IMR-90 (cell line): ENCODE measurements around the gene CDK18. TPM values are rescaled to one million over a fixed set of nuclear protein-coding genes. Genes with fewer than 3 reads are reported as not detected.

Experiments used
- ATAC-seq: fragments of 200-7000 bp; cut with Tn5 transposase; 2 replicates; pipeline ENCODE4 v1.9.1; 2020; ENCODE audit warnings: low read depth, mild to moderate bottlenecking, moderate library complexity
- BruUV-seq: library from RNA; stranded (reverse); fragments of 400-500 nt; replicated peaks from 2 replicates; lab custom pipeline; 2021; lab: Mats Ljungman, UMichigan
- CTCF ChIA-PET: fragments of 300-600 bp; formaldehyde crosslinking; extraction: SDS; loops from one replicate; lab custom pipeline; 2021; ENCODE audit warnings: antibody characterized with exemption; lab: Yijun Ruan, JAX
- POLR2A ChIA-PET: fragments of 300-600 bp; sonication (Branson Sonifier 250); formaldehyde crosslinking; loops from one replicate; lab custom pipeline; 2022; ENCODE audit warnings: antibody characterized with exemption; ENCODE audit not compliant: unreplicated experiment; lab: Charles Lee
- DNase-seq: peaks from one replicate; pipeline ENCODE4 v3.0.0; 2013
- H2AFZ ChIP-seq: replicated peaks from 2 replicates; pipeline ENCODE3; 2013; ENCODE audit warnings: low read length, mild to moderate bottlenecking; ENCODE audit not compliant: poor library complexity
- H2AK5ac ChIP-seq: 2 replicates; pipeline ENCODE4 v1.6.1; 2013; ENCODE audit warnings: low read depth, low read length, inconsistent platforms
- H2AK9ac ChIP-seq: replicated peaks from 2 replicates; pipeline ENCODE3; 2013; ENCODE audit warnings: mild to moderate bottlenecking, low read depth, low read length, moderate library complexity; ENCODE audit not compliant: poor library complexity
- H2BK120ac ChIP-seq: 2 replicates; pipeline ENCODE4 v1.6.1; 2013; ENCODE audit warnings: low read depth, low read length, inconsistent platforms
- H2BK15ac ChIP-seq: 3 replicates; pipeline ENCODE4 v1.6.1; 2013; ENCODE audit warnings: low read depth, low read length, inconsistent platforms
- H2BK20ac ChIP-seq: 2 replicates; pipeline ENCODE4 v1.6.1; 2013; ENCODE audit warnings: low read depth, mild to moderate bottlenecking, inconsistent platforms, low read length, moderate library complexity
- H2BK5ac ChIP-seq: 2 replicates; pipeline ENCODE4 v1.6.1; 2013; ENCODE audit warnings: mild to moderate bottlenecking, low read depth, low read length, inconsistent platforms; ENCODE audit not compliant: poor library complexity, severe bottlenecking
- H3K14ac ChIP-seq: replicated peaks from 2 replicates; pipeline ENCODE4 v1.6.1; 2013; ENCODE audit warnings: low read depth, low read length, inconsistent platforms
- H3K18ac ChIP-seq: 2 replicates; pipeline ENCODE4 v1.6.1; 2013; ENCODE audit warnings: low read depth, low read length, control low read depth
- H3K23ac ChIP-seq: 2 replicates; pipeline ENCODE4 v1.6.1; 2013; ENCODE audit warnings: low read depth, low read length, inconsistent platforms
- H3K27ac ChIP-seq: 2 replicates; pipeline ENCODE4 v1.5.1; 2013; ENCODE audit warnings: mild to moderate bottlenecking, control low read depth, low read length; ENCODE audit not compliant: insufficient read depth
- H3K27me3 ChIP-seq: 2 replicates; pipeline ENCODE4 v1.6.1; 2013; ENCODE audit warnings: low read length; ENCODE audit not compliant: control insufficient read depth, insufficient read depth
- H3K36me3 ChIP-seq: 2 replicates; pipeline ENCODE4 v1.6.1; 2013; ENCODE audit warnings: low read length, mixed read lengths; ENCODE audit not compliant: control insufficient read depth, insufficient read depth
- H3K4ac ChIP-seq: 2 replicates; pipeline ENCODE4 v1.6.1; 2013; ENCODE audit warnings: low read depth, low read length, inconsistent platforms
- H3K4me1 ChIP-seq: 2 replicates; pipeline ENCODE4 v1.6.1; 2013; ENCODE audit warnings: low read length, mixed read lengths; ENCODE audit not compliant: control insufficient read depth, insufficient read depth
- H3K4me2 ChIP-seq: 2 replicates; pipeline ENCODE4 v1.6.1; 2013; ENCODE audit warnings: low read depth, mild to moderate bottlenecking, control low read depth, low read length, moderate library complexity
- H3K4me3 ChIP-seq: 2 replicates; pipeline ENCODE4 v1.5.1; 2013; ENCODE audit warnings: low read depth, mild to moderate bottlenecking, control low read depth, low read length, moderate library complexity; ENCODE audit not compliant: insufficient read depth
- H3K56ac ChIP-seq: 2 replicates; pipeline ENCODE4 v1.6.1; 2013; ENCODE audit warnings: low read length, inconsistent platforms; ENCODE audit not compliant: insufficient read depth; ENCODE audit errors: extremely low read depth
- H3K79me1 ChIP-seq, 2 experiments: 2 replicates each; pipeline ENCODE4 v1.6.1; 2013; ENCODE audit warnings: low read length in 2 of 2, inconsistent platforms in 1 of 2, low read depth in 1 of 2
- H3K9ac ChIP-seq: 2 replicates; pipeline ENCODE4 v1.6.1; 2013; ENCODE audit warnings: low read depth, low read length, control low read depth
- H3K9me1 ChIP-seq: 2 replicates; pipeline ENCODE4 v1.6.1; 2013; ENCODE audit warnings: low read length, inconsistent platforms; ENCODE audit not compliant: insufficient read depth
- H3K9me3 ChIP-seq: 2 replicates; pipeline ENCODE4 v1.6.1; 2013; ENCODE audit warnings: low read length; ENCODE audit not compliant: control insufficient read depth, insufficient read depth
- H4K20me1 ChIP-seq: 2 replicates; pipeline ENCODE4 v1.6.1; 2013; ENCODE audit warnings: low read length, inconsistent platforms; ENCODE audit not compliant: insufficient read depth
- H4K5ac ChIP-seq: 2 replicates; pipeline ENCODE4 v1.6.1; 2013; ENCODE audit warnings: mild to moderate bottlenecking, low read depth, low read length, control low read depth
- H4K8ac ChIP-seq, 2 experiments: 2 replicates each; pipeline ENCODE4 v1.6.1; 2013; ENCODE audit warnings: low read depth in 2 of 2, low read length in 2 of 2, control low read depth in 1 of 2, inconsistent platforms in 1 of 2
- H4K91ac ChIP-seq: 2 replicates; pipeline ENCODE4 v1.6.1; 2013; ENCODE audit warnings: low read depth, low read length, inconsistent platforms; ENCODE audit not compliant: insufficient read depth
- BHLHE40 ChIP-seq: fragments of 150-350 bp; IDR thresholded peaks from 2 replicates; pipeline ENCODE4 v1.6.1; 2016; ENCODE audit warnings: mild to moderate bottlenecking, low read depth, low read length
- CEBPB ChIP-seq: IDR thresholded peaks from 2 replicates; pipeline ENCODE4 v1.6.1; 2012; ENCODE audit warnings: low read depth, low read length, improper control_type of control experiment
- CHD1 ChIP-seq: IDR thresholded peaks from 2 replicates; pipeline ENCODE4 v1.6.1; 2012; ENCODE audit warnings: low read depth, low read length, improper control_type of control experiment
- FOS ChIP-seq: fragments of 150-350 bp; IDR thresholded peaks from 2 replicates; pipeline ENCODE4 v1.6.1; 2016; ENCODE audit warnings: low read depth, low read length
- MAFK ChIP-seq: IDR thresholded peaks from 2 replicates; pipeline ENCODE4 v1.6.1; 2012; ENCODE audit warnings: low read depth, low read length, improper control_type of control experiment
- MAZ ChIP-seq: IDR thresholded peaks from 2 replicates; pipeline ENCODE4 v1.6.1; 2012; ENCODE audit warnings: low read depth, mild to moderate bottlenecking, low read length, improper control_type of control experiment, moderate library complexity, borderline replicate concordance
- MXI1 ChIP-seq: IDR thresholded peaks from 2 replicates; pipeline ENCODE4 v1.6.1; 2012; ENCODE audit warnings: low read depth, mild to moderate bottlenecking, low read length, moderate library complexity, borderline replicate concordance
- NFE2L2 ChIP-seq: fragments of 150-350 bp; IDR thresholded peaks from 2 replicates; pipeline ENCODE4 v1.6.1; 2016; ENCODE audit warnings: low read depth, mild to moderate bottlenecking, low read length
- POLR2A ChIP-seq: IDR thresholded peaks from 2 replicates; pipeline ENCODE4 v1.6.1; 2012; ENCODE audit warnings: mild to moderate bottlenecking, low read depth, low read length
- RAD21 ChIP-seq: IDR thresholded peaks from 2 replicates; pipeline ENCODE4 v1.6.1; 2012; ENCODE audit warnings: low read length, improper control_type of control experiment
- RCOR1 ChIP-seq: IDR thresholded peaks from 2 replicates; pipeline ENCODE4 v1.6.1; 2012; ENCODE audit warnings: mild to moderate bottlenecking, low read length, improper control_type of control experiment; ENCODE audit not compliant: insufficient replicate concordance
- RFX5 ChIP-seq: IDR thresholded peaks from 2 replicates; pipeline ENCODE4 v1.8.0; 2012; ENCODE audit warnings: low read depth, mild to moderate bottlenecking, low read length, moderate library complexity
- SMC3 ChIP-seq: fragments of 150-350 bp; IDR thresholded peaks from 2 replicates; pipeline ENCODE4 v1.6.1; 2016; ENCODE audit warnings: low read depth, mild to moderate bottlenecking, antibody characterized with exemption, low read length, moderate library complexity
- WGBS, 2 experiments: methylation state at CpG; one replicate each; pipeline versions ENCODE4 v1.1.5 to v1.1.7; 2013; ENCODE audit warnings: missing lambda C conversion rate in 2 of 2; ENCODE audit not compliant: insufficient read length in 1 of 2; ENCODE audit errors: extremely low coverage in 2 of 2; 5-methylcytosine and 5-hydroxymethylcytosine counted together
- dilution Hi-C: fragments of 300-500 bp; cut with HindIII; formaldehyde crosslinking; loops from one replicate; pipeline ENCODE4 v1.14.3; 2018; ENCODE audit warnings: low sequenced_read_pairs; ENCODE audit not compliant: unreplicated experiment
- in situ Hi-C: fragments of 300-500 bp; cut with MboI; formaldehyde crosslinking; loops from 3 replicates; pipeline ENCODE4 v1.14.3; 2019; ENCODE audit warnings: low sequenced_read_pairs, inconsistent platforms, mixed read lengths
- intact Hi-C: fragments of 100-400 bp; cut with micrococcal nuclease; formaldehyde crosslinking; loops from 2 replicates; pipeline ENCODE4 v1.10.0; 2022
- polyA plus RNA-seq, 3 experiments: library from polyadenylated mRNA; depleted of rRNA; stranded (reverse); fragments of >200 nt; gene quantifications; 2 replicates each; pipeline ENCODE4 v1.2.3, GENCODE V29; 2012; ENCODE audit warnings: low replicate concordance in 1 of 3
- total RNA-seq: library from RNA; depleted of rRNA; stranded (reverse); fragments of >200 nt; gene quantifications from 2 replicates; pipeline ENCODE4 v1.2.3, GENCODE V29; 2012
- TF ChIP-seq, protein P1 (sequence below): fragments of 150-350 bp; IDR thresholded peaks from 2 replicates; pipeline ENCODE4 v1.6.1; 2017; ENCODE audit warnings: mild to moderate bottlenecking, antibody characterized with exemption, low read length, low read depth
- TF ChIP-seq, protein P2 (sequence below): conservative IDR thresholded peaks from 2 replicates; pipeline ENCODE4 v1.5.1; 2012; ENCODE audit warnings: mild to moderate bottlenecking, low read depth, low read length, improper control_type of control experiment
- TF ChIP-seq, protein P3 (sequence below): fragments of 150-350 bp; IDR thresholded peaks from 2 replicates; pipeline ENCODE4 v1.6.1; 2016; ENCODE audit warnings: low read depth, mild to moderate bottlenecking, low read length, moderate library complexity, borderline replicate concordance

CDK18 gene
- total and polyA plus RNA-seq, 2 of the 4 experiments (the other 2 are of a cell fraction) = 0.18 to 0.48 TPM

DNA sequence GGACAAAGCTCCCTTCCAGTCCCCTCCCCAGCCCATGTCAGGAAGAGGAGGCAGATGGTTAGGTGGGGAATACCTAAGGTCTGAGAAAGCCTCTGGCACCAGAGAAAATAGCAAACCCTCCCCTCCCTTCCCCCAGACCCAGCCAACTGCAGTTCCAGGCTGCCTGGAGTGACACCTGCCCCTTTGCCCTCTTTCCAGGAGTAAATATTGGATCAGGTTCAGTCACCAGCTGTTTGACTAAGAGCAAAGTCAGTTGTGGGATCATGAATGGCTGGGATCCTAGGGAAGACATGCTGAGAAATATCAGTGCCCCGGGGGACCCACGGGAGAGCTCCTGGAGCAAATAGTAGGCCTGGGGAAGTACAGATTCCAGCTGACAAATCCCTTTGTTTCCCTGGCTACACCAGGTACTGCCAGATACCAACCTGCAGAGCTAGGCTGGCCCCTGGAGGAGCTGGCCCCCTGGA is 12.2 kb upstream of the CDK18 start:
- H2BK120ac ChIP-seq = no peak overlapping the region
- no peak overlapping the region for H3K23ac ChIP-seq
- no peak overlapping the region for H3K14ac ChIP-seq
- H3K9me3 ChIP-seq = no peaks in the 10 kb centered on the region
- H3K4ac ChIP-seq = no peak overlapping the region
- H3K27me3 ChIP-seq = peaks cover 47% of the 10 kb centered on the region
- H3K4me1 ChIP-seq = peaks cover 3% of the 10 kb centered on the region; the same call in 1 of the 2 replicates
- dilution Hi-C loops = no loop called here
- H4K8ac ChIP-seq = no peak overlapping the region
- H3K4me3 ChIP-seq = no peak overlapping the region
- H2AK9ac ChIP-seq = no peak overlapping the region
- ATAC-seq (no peak), DNase-seq (no peak)
- no CpG with 5 or more reads among the region's 2 CpGs for WGBS, 2 experiments
- no peak overlapping the region for H2BK5ac ChIP-seq
- intact Hi-C loops = no loop called here
- H3K36me3 ChIP-seq = no peaks in the 10 kb centered on the region
- ChIA-PET POLR2A (no interaction called here), CTCF (interaction anchor here (1.2 to 3.7 kb wide), 2 partner anchors 32 to 138 kb away, joined by 5 to 20 read pairs; no protein-coding TSS in a partner anchor)
- no peak overlapping the region for H4K91ac ChIP-seq
- no peak overlapping the region for H2BK15ac ChIP-seq
- no peaks in the 10 kb centered on the region for H3K79me1 ChIP-seq
- TF ChIP-seq RFX5 = no peak
- no peak for TF ChIP-seq MAFK
- TF ChIP-seq MAZ = no peak
- no peak for TF ChIP-seq CHD1
- TF ChIP-seq NFE2L2 = no peak
- no peak for TF ChIP-seq MXI1
- no peak for TF ChIP-seq CEBPB
- TF ChIP-seq, protein P1, sequence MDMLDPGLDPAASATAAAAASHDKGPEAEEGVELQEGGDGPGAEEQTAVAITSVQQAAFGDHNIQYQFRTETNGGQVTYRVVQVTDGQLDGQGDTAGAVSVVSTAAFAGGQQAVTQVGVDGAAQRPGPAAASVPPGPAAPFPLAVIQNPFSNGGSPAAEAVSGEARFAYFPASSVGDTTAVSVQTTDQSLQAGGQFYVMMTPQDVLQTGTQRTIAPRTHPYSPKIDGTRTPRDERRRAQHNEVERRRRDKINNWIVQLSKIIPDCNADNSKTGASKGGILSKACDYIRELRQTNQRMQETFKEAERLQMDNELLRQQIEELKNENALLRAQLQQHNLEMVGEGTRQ = no peak
- no peak for TF ChIP-seq FOS
- no peak for TF ChIP-seq POLR2A
- TF ChIP-seq BHLHE40 = no peak
- TF ChIP-seq, protein P2, sequence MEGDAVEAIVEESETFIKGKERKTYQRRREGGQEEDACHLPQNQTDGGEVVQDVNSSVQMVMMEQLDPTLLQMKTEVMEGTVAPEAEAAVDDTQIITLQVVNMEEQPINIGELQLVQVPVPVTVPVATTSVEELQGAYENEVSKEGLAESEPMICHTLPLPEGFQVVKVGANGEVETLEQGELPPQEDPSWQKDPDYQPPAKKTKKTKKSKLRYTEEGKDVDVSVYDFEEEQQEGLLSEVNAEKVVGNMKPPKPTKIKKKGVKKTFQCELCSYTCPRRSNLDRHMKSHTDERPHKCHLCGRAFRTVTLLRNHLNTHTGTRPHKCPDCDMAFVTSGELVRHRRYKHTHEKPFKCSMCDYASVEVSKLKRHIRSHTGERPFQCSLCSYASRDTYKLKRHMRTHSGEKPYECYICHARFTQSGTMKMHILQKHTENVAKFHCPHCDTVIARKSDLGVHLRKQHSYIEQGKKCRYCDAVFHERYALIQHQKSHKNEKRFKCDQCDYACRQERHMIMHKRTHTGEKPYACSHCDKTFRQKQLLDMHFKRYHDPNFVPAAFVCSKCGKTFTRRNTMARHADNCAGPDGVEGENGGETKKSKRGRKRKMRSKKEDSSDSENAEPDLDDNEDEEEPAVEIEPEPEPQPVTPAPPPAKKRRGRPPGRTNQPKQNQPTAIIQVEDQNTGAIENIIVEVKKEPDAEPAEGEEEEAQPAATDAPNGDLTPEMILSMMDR = no peak
- TF ChIP-seq SMC3 = no peak
- TF ChIP-seq, protein P3, sequence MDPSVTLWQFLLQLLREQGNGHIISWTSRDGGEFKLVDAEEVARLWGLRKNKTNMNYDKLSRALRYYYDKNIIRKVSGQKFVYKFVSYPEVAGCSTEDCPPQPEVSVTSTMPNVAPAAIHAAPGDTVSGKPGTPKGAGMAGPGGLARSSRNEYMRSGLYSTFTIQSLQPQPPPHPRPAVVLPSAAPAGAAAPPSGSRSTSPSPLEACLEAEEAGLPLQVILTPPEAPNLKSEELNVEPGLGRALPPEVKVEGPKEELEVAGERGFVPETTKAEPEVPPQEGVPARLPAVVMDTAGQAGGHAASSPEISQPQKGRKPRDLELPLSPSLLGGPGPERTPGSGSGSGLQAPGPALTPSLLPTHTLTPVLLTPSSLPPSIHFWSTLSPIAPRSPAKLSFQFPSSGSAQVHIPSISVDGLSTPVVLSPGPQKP = no peak
- no peak for TF ChIP-seq RCOR1
- TF ChIP-seq RAD21 = no peak
- in situ Hi-C loops = no loop called here
- no peaks in the 10 kb centered on the region for H4K20me1 ChIP-seq
- no peak overlapping the region for H2BK20ac ChIP-seq
- H3K18ac ChIP-seq = no peak overlapping the region
- no peak overlapping the region for H3K56ac ChIP-seq
- H3K27ac ChIP-seq = no peak overlapping the region
- no peak overlapping the region for H3K4me2 ChIP-seq
- H3K9me1 ChIP-seq = no peaks in the 10 kb centered on the region
- no TSS peak for BruUV-seq
- no peak overlapping the region for H2AFZ ChIP-seq
- no peak overlapping the region for H2AK5ac ChIP-seq
- H4K5ac ChIP-seq = no peak overlapping the region
- no peak overlapping the region for H3K9ac ChIP-seq
